ENCODE data around the gene NEK11.

DNA sequence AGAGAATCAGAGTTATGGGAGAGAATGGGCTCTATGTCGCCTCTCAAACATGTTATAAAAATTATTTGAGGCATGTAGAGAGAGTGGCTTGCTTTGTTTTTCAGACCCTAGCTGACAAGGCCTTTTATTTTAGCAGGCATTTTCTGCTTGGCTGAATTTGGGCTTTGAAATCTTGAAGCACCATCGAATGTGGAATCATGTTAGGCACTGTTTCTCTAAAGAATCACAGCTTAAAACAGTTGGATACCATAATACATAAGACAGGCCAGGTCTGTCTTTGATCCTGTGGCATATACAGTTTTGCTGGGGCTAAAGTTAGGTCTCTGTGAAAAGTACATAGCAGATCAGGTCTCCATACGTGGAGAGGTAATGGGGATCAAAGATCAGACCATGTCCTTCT, 142.7 kb downstream of the NEK11 start:
- no peak for TF ChIP-seq ZNF274 (IDR thresholded peaks at IDR 0.05; ENCODE audit: low read depth, low read length)
- no peak for TF ChIP-seq YY1 (IDR thresholded peaks at IDR 0.05; ENCODE audit: insufficient read depth, insufficient read length)

Data from NT2/D1 (cell line).